GM06990 (cell line): ENCODE measurements around the gene SUPT6H.

Experiments
- DNase-seq: peaks from one replicate; pipeline ENCODE4 v3.0.0-alpha.2; 2011; ENCODE audit not compliant: insufficient read length; ENCODE audit errors: extremely low read depth
- H3K27me3 ChIP-seq: replicated peaks from 2 replicates; pipeline ENCODE4 v1.6.0; 2011; ENCODE audit warnings: low read length; ENCODE audit not compliant: control insufficient read depth, insufficient read depth
- H3K36me3 ChIP-seq: 2 replicates; pipeline ENCODE4 v1.5.1; 2011; ENCODE audit warnings: low read length; ENCODE audit not compliant: control insufficient read depth, insufficient read depth
- H3K4me3 ChIP-seq: replicated peaks from 2 replicates; pipeline ENCODE4 v1.5.1; 2011; ENCODE audit warnings: low read depth, mild to moderate bottlenecking, control low read depth, low read length
- TF ChIP-seq, protein P1 (sequence below): IDR thresholded peaks from 2 replicates; pipeline ENCODE4 v1.5.1; 2011; ENCODE audit warnings: low read length, control low read depth, mild to moderate bottlenecking, inconsistent platforms; ENCODE audit not compliant: insufficient read depth, poor library complexity, severe bottlenecking

The SUPT6H gene

DNA sequence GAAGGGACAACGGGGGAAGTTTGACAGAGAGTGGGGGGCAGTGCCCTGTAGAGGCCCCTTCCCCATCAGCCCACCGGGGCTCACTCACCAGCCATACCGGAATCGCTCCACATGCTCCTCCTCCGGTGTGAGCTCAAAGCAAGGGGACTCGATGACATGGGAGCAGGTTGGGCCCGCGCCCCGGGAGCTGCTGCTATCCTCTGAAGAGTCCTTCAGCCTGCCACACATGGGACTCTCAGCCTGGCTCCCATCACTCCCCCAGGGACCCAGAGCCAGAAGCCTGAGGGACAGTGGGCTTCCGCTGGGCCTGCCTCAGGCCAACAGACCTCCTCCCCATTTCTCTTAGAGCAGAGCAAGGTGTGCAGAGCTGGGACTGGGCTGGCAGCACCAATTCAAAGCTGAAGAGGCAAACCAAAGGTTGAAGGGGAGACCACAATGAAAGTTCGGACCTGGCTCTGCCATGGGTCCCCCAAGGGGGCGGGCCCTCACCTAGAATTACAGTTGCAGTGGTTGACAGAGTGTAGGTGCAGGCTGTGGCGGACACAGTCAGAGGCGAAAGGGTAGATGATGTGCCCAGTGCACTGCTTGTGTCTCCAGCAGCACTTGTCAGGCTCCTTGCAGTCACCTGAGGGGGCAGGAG, 42.3 kb downstream of the SUPT6H start:
- H3K27me3 ChIP-seq: no peaks in the 10 kb centered on the region
- TF ChIP-seq, protein P1, sequence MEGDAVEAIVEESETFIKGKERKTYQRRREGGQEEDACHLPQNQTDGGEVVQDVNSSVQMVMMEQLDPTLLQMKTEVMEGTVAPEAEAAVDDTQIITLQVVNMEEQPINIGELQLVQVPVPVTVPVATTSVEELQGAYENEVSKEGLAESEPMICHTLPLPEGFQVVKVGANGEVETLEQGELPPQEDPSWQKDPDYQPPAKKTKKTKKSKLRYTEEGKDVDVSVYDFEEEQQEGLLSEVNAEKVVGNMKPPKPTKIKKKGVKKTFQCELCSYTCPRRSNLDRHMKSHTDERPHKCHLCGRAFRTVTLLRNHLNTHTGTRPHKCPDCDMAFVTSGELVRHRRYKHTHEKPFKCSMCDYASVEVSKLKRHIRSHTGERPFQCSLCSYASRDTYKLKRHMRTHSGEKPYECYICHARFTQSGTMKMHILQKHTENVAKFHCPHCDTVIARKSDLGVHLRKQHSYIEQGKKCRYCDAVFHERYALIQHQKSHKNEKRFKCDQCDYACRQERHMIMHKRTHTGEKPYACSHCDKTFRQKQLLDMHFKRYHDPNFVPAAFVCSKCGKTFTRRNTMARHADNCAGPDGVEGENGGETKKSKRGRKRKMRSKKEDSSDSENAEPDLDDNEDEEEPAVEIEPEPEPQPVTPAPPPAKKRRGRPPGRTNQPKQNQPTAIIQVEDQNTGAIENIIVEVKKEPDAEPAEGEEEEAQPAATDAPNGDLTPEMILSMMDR: no peak
- no peak for DNase-seq
- peaks cover 44% of the 10 kb centered on the region for H3K36me3 ChIP-seq
- no peak overlapping the region for H3K4me3 ChIP-seq

DNA sequence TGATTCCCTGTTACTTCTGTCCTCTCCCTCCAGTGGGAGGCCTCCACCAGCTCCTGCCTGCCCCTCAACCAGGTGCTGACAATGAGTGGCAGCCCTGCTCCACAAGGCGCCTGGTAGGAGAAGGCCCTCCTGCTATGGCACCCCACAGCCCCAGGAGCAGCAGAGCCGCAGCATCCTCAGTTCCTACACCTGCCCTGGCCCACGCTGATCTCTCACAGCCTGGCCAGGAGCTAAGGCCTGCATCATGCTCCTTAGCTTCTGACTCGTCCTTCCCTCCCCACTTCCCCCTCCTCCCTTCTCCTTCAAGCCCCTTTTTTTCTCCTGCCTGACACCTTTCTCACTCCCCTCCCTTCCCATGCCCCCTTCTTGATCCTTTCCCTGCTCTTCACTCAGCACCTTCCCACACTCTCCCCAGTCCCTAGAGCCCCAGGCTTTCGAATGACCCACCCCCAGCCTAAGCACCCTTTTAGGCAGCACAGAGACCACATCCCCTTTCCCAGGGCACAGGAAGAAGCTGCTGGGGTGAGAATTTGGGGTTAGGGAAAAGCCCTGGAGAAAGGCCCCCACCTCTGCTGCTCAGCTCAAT, 43.2 kb downstream of the SUPT6H start:
- no peak for DNase-seq
- TF ChIP-seq, protein P1: no peak
- no peaks in the 10 kb centered on the region for H3K27me3 ChIP-seq
- H3K36me3 ChIP-seq: peaks cover 40% of the 10 kb centered on the region
- H3K4me3 ChIP-seq: no peak overlapping the region

DNA sequence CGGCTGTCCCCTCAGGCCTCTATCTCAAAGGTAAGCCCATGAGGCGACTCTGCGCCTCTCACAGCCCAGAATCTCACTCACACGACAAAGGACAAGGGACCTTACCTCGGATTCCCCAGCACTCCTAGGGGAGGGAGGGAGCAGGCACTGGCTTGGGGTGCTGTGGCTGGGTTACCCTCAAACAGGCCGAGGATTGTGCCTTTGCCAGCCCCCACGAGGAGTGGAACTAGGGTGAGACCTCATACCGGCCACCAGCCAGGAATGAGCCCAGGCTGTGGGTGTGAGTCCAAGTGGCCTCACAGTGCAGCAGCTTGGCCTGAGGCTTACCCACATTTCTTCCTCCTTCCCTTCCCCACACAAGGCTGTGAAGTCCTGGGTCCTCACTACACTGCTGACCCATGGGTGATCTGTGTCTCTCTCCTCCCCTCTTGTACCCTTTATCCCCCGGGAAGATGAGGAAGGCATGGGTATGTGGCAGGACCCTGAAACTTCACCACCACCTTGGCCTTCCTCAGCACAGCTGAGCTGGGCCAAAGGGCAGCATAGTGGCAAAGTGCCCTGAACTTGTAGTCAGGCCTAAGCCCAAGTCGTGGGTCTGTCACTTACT, 43.8 kb downstream of the SUPT6H start:
- TF ChIP-seq, protein P1: no peak
- H3K36me3 ChIP-seq: peaks cover 35% of the 10 kb centered on the region
- H3K4me3 ChIP-seq: no peak overlapping the region
- DNase-seq: no peak
- no peaks in the 10 kb centered on the region for H3K27me3 ChIP-seq

DNA sequence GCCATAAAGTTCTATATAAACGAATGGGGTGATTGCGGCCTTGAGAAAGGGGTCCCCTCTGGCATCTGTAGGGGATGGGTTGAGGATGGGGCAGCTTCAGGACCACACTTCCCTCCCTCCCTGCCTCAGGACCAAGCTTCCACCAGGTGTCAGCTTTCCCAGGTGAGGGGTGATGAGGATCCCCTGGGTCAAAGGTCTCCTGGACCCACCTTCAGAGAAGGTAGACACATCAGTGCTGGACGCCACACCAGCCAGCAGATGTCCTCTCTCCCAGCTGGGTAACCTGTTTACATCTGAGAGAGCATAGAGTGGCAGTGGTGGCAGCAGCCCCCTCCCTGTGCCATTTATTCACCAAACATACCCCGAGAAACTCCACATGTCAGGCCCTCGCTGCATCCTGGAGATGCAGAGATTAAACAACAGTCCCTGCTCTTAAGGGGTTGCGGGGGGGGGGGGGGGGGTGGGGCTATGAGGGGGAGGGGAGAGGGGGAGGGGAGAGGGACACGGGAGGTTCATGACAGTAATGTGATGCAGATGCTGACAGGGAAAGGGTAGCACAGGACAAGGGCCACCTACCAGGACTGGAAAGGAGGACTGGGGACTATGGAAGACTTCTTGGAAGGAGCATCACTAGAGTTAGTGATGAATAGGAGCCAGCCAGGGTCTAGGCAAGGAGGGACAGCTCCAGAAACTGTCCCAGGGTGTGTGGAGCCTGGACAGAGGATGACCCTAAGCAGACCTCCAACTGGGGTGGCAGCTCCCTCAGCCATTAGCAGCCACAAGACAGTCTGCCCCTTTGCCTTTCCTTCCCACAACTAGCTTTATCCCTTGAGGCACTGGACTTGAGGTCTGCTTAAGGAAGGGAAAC, 44.7 kb downstream of the SUPT6H start:
- Histone ChIP-seq H3K36me3 (peaks cover 26% of the 10 kb centered on the region), H3K27me3 (no peaks in the 10 kb centered on the region), H3K4me3 (no peak overlapping the region)
- TF ChIP-seq, protein P1: no peak
- DNase-seq: no peak

DNA sequence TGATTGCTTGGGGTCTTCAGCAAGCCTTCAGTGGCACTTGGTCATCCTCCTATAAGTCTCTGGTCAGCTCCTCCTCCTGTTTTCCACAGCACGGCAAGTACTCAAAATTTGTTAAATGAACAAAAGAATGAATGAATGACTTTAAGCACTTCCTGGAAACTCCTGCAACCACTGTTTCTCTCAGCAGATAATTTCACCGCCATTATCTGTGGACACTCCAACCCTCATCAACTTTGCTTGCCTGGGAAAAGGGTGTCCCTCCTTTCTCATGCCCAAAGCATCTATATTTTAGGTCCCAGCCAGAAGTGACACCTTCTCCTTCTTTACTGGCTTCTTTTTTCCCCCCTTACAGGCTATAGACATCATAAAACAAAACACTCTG, 45.3 kb downstream of the SUPT6H start:
- no peak overlapping the region for H3K4me3 ChIP-seq
- peaks cover 22% of the 10 kb centered on the region for H3K36me3 ChIP-seq
- H3K27me3 ChIP-seq: no peaks in the 10 kb centered on the region
- no peak for DNase-seq
- TF ChIP-seq, protein P1: no peak
